H1 (cell line): ENCODE data around the gene ADCY5.

Source experiments
- ASH2L ChIP-seq: fragments of 200-600, 300-600 bp; sonication (generic); IDR thresholded peaks from one replicate; pipeline ENCODE4 v1.7.1; 2017; ENCODE audit warnings: low read length
- EZH2 ChIP-seq: fragments of 200-600 bp; sonication (generic); IDR thresholded peaks from 2 replicates; pipeline ENCODE4 v1.7.1; 2012; ENCODE audit warnings: low read depth, mild to moderate bottlenecking, moderate library complexity, low read length, inconsistent platforms; ENCODE audit not compliant: severe bottlenecking
- POLR2A ChIP-seq, 2 experiments: IDR thresholded peaks; 1 replicate in 1 of 2; 2 replicates in 1 of 2; pipeline ENCODE4 v1.6.1; 2011; ENCODE audit warnings: low read depth in 2 of 2, low read length in 2 of 2, mild to moderate bottlenecking in 2 of 2; ENCODE audit errors: control extremely low read depth in 1 of 2
- SRF ChIP-seq: IDR thresholded peaks from 2 replicates; pipeline ENCODE4 v1.6.1; 2011; ENCODE audit warnings: mild to moderate bottlenecking, low read depth, low read length, moderate library complexity
- YY1 ChIP-seq: IDR thresholded peaks from 2 replicates; pipeline ENCODE4 v1.6.1; 2011; ENCODE audit warnings: low read depth, mild to moderate bottlenecking, low read length
- TF ChIP-seq, protein P1 (sequence below), 3 experiments: IDR thresholded peaks; 1 replicate in 2 of 3; 2 replicates in 1 of 3; pipeline versions ENCODE4 v1.5.1 to v1.6.1; 2011; ENCODE audit warnings: low read length in 3 of 3, mild to moderate bottlenecking in 3 of 3, inconsistent platforms in 2 of 3, low read depth in 1 of 3, moderate library complexity in 1 of 3; ENCODE audit not compliant: insufficient read depth in 1 of 3; ENCODE audit errors: control extremely low read depth in 1 of 3
- TF ChIP-seq, protein P2 (sequence below): IDR thresholded peaks from 2 replicates; pipeline ENCODE4 v1.6.1; 2012; ENCODE audit warnings: inconsistent platforms
- TF ChIP-seq, protein P3 (sequence below): fragments of 300-600 bp; sonication (generic); IDR thresholded peaks from 2 replicates; pipeline ENCODE4 v1.7.1; 2012; ENCODE audit warnings: low read length, moderate library complexity, mild to moderate bottlenecking, inconsistent platforms; ENCODE audit not compliant: insufficient replicate concordance
- TF ChIP-seq, protein P4 (sequence below): IDR thresholded peaks from 2 replicates; pipeline ENCODE4 v1.6.1; 2012; ENCODE audit warnings: inconsistent platforms

DNA sequence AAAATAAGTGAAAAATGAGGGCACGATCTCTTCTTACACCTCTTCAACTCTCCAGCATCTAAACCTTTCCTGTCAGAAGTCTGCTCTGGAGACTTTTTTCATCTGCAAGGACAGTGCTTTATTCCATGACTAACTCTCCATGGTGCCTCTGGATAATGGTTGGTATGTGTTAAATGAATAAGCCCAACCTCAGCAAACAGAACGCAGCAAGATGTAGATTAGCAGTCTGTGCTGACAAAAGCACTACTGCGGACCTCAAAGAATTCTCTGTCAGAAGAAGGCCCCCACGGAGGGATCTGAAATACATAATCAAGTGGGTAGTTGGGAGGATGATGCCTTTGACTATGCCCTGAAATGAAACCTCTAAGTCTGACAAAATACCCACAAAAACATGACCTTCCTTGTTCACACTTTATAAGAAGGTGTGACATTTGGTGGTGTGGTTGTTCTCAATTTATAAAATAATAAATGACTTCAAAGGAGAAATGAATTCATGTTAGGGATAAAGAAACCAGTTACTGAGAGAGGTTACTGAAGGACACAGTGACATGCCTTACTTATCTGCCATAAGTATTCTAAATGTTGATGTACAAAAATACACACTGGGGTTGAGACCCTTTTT lies 43.2 kb upstream of the ADCY5 start:
- TF ChIP-seq SRF (no peak), EZH2 (no peak), ASH2L (no peak), POLR2A (IDR thresholded peaks at IDR 0.05; ENCODE audit: control extremely low read depth in 1 of 2, low read depth in 2 of 2, low read length in 2 of 2) (no peak), YY1 (no peak)
- TF ChIP-seq, protein P1, sequence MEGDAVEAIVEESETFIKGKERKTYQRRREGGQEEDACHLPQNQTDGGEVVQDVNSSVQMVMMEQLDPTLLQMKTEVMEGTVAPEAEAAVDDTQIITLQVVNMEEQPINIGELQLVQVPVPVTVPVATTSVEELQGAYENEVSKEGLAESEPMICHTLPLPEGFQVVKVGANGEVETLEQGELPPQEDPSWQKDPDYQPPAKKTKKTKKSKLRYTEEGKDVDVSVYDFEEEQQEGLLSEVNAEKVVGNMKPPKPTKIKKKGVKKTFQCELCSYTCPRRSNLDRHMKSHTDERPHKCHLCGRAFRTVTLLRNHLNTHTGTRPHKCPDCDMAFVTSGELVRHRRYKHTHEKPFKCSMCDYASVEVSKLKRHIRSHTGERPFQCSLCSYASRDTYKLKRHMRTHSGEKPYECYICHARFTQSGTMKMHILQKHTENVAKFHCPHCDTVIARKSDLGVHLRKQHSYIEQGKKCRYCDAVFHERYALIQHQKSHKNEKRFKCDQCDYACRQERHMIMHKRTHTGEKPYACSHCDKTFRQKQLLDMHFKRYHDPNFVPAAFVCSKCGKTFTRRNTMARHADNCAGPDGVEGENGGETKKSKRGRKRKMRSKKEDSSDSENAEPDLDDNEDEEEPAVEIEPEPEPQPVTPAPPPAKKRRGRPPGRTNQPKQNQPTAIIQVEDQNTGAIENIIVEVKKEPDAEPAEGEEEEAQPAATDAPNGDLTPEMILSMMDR (IDR thresholded peaks at IDR 0.05; ENCODE audit: control extremely low read depth in 1 of 3, insufficient read depth in 1 of 3, low read depth in 1 of 3, low read length in 3 of 3), result no peak
- TF ChIP-seq, protein P2, sequence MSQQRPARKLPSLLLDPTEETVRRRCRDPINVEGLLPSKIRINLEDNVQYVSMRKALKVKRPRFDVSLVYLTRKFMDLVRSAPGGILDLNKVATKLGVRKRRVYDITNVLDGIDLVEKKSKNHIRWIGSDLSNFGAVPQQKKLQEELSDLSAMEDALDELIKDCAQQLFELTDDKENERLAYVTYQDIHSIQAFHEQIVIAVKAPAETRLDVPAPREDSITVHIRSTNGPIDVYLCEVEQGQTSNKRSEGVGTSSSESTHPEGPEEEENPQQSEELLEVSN, result no peak
- TF ChIP-seq, protein P3, sequence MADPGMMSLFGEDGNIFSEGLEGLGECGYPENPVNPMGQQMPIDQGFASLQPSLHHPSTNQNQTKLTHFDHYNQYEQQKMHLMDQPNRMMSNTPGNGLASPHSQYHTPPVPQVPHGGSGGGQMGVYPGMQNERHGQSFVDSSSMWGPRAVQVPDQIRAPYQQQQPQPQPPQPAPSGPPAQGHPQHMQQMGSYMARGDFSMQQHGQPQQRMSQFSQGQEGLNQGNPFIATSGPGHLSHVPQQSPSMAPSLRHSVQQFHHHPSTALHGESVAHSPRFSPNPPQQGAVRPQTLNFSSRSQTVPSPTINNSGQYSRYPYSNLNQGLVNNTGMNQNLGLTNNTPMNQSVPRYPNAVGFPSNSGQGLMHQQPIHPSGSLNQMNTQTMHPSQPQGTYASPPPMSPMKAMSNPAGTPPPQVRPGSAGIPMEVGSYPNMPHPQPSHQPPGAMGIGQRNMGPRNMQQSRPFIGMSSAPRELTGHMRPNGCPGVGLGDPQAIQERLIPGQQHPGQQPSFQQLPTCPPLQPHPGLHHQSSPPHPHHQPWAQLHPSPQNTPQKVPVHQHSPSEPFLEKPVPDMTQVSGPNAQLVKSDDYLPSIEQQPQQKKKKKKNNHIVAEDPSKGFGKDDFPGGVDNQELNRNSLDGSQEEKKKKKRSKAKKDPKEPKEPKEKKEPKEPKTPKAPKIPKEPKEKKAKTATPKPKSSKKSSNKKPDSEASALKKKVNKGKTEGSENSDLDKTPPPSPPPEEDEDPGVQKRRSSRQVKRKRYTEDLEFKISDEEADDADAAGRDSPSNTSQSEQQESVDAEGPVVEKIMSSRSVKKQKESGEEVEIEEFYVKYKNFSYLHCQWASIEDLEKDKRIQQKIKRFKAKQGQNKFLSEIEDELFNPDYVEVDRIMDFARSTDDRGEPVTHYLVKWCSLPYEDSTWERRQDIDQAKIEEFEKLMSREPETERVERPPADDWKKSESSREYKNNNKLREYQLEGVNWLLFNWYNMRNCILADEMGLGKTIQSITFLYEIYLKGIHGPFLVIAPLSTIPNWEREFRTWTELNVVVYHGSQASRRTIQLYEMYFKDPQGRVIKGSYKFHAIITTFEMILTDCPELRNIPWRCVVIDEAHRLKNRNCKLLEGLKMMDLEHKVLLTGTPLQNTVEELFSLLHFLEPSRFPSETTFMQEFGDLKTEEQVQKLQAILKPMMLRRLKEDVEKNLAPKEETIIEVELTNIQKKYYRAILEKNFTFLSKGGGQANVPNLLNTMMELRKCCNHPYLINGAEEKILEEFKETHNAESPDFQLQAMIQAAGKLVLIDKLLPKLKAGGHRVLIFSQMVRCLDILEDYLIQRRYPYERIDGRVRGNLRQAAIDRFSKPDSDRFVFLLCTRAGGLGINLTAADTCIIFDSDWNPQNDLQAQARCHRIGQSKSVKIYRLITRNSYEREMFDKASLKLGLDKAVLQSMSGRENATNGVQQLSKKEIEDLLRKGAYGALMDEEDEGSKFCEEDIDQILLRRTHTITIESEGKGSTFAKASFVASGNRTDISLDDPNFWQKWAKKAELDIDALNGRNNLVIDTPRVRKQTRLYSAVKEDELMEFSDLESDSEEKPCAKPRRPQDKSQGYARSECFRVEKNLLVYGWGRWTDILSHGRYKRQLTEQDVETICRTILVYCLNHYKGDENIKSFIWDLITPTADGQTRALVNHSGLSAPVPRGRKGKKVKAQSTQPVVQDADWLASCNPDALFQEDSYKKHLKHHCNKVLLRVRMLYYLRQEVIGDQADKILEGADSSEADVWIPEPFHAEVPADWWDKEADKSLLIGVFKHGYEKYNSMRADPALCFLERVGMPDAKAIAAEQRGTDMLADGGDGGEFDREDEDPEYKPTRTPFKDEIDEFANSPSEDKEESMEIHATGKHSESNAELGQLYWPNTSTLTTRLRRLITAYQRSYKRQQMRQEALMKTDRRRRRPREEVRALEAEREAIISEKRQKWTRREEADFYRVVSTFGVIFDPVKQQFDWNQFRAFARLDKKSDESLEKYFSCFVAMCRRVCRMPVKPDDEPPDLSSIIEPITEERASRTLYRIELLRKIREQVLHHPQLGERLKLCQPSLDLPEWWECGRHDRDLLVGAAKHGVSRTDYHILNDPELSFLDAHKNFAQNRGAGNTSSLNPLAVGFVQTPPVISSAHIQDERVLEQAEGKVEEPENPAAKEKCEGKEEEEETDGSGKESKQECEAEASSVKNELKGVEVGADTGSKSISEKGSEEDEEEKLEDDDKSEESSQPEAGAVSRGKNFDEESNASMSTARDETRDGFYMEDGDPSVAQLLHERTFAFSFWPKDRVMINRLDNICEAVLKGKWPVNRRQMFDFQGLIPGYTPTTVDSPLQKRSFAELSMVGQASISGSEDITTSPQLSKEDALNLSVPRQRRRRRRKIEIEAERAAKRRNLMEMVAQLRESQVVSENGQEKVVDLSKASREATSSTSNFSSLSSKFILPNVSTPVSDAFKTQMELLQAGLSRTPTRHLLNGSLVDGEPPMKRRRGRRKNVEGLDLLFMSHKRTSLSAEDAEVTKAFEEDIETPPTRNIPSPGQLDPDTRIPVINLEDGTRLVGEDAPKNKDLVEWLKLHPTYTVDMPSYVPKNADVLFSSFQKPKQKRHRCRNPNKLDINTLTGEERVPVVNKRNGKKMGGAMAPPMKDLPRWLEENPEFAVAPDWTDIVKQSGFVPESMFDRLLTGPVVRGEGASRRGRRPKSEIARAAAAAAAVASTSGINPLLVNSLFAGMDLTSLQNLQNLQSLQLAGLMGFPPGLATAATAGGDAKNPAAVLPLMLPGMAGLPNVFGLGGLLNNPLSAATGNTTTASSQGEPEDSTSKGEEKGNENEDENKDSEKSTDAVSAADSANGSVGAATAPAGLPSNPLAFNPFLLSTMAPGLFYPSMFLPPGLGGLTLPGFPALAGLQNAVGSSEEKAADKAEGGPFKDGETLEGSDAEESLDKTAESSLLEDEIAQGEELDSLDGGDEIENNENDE, result no peak
- TF ChIP-seq, protein P4, sequence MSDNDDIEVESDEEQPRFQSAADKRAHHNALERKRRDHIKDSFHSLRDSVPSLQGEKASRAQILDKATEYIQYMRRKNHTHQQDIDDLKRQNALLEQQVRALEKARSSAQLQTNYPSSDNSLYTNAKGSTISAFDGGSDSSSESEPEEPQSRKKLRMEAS, result no peak
